ENCODE measurements around the gene CAB39L. TPM values are rescaled to one million over a fixed set of nuclear protein-coding genes. Genes with fewer than 3 reads are reported as not detected.

Gene CAB39L
- total and polyA plus RNA-seq, 9 of the 15 experiments (the other 6 are each of a cell fraction or from before 2014, with no cell fraction given), result 1.1 to 4.2 (median 2.6) TPM

GRCh38 chr13:49279112-49279511 is 164.8 kb downstream of the CAB39L start:
- H3K4me1 ChIP-seq (replicated peaks in 1 of 2; ENCODE audit: control insufficient read depth in 2 of 2, insufficient read depth in 2 of 2, low read length in 2 of 2), result no peaks in the 10 kb centered on the region
- no peak overlapping the region for H3K27ac ChIP-seq (ENCODE audit: extremely low read depth, low read depth, low read length)
- H2AFZ ChIP-seq (ENCODE audit: low read depth, low read length), result no peak overlapping the region
- H3K4me2 ChIP-seq (ENCODE audit: insufficient read depth, low read length), result no peak overlapping the region
- no peak overlapping the region for H3K4me3 ChIP-seq
- no peaks in the 10 kb centered on the region for H4K20me1 ChIP-seq (replicated peaks; ENCODE audit: control insufficient read depth, insufficient read depth, low read length)
- no peaks in the 10 kb centered on the region for H3K36me3 ChIP-seq (ENCODE audit: control insufficient read depth, insufficient read depth, low read length)
- CTCF ChIA-PET (ENCODE audit: low intra/inter-chr PET ratio), result interaction anchor here (0.6 kb wide), 1 partner anchor 882 kb away, joined by 4 read pairs; no protein-coding TSS in a partner anchor
- FAIRE-seq, result no peak
- 50% methylated on average over 5 of the region's 5 CpGs for WGBS (ENCODE audit: insufficient coverage, low coverage, missing lambda C conversion rate)
- no peaks in the 10 kb centered on the region for H3K9me3 ChIP-seq (replicated peaks; ENCODE audit: control insufficient read depth, insufficient read depth, low read depth, low read length)
- intact Hi-C loops (cut with micrococcal nuclease) (no loop called here), in situ Hi-C loops (cut with MboI) (no loop called here)
- no peaks in the 10 kb centered on the region for H3K27me3 ChIP-seq (ENCODE audit: control insufficient read depth in 2 of 2, insufficient read depth in 2 of 2, low read length in 2 of 2)
- no TSS peak for BruUV-seq (replicated peaks)
- DNase-seq (ENCODE audit: extremely low read depth in 1 of 4, low spot score in 3 of 4), result no peak
- H3K9me1 ChIP-seq (ENCODE audit: control insufficient read depth, insufficient read depth, low read length), result no peaks in the 10 kb centered on the region
- H3K79me2 ChIP-seq (ENCODE audit: control insufficient read depth, insufficient read depth, low read length), result no peaks in the 10 kb centered on the region
- POLR2A ChIA-PET, result interaction anchor here (0.6 kb wide), 1 partner anchor 206 kb away, joined by 4 read pairs; no protein-coding TSS in a partner anchor
- H3K9ac ChIP-seq (ENCODE audit: insufficient read depth in 1 of 2, low read depth in 2 of 2, low read length in 2 of 2), result no peak overlapping the region
- no peak for ATAC-seq
- TF ChIP-seq ZNF408 (CRISPR knock-in tag; IDR thresholded peaks at IDR 0.05; ENCODE audit: low read depth) (no peak), LCOR (CRISPR knock-in tag; IDR thresholded peaks at IDR 0.05) (no peak), NCOA2 (IDR thresholded peaks at IDR 0.05; ENCODE audit: partially characterized antibody in 2 of 2) (no peak), BHLHE40 (IDR thresholded peaks at IDR 0.05; ENCODE audit: low read length) (no peak), ZNF165 (CRISPR knock-in tag; IDR thresholded peaks at IDR 0.05; ENCODE audit: borderline replicate concordance) (no peak), ATF3 (IDR thresholded peaks at IDR 0.05) (no peak), ATF3 (CRISPR knock-in tag; conservative IDR thresholded peaks at IDR 0.05) (no peak), RBM34 (IDR thresholded peaks at IDR 0.05; ENCODE audit: borderline replicate concordance, insufficient read depth, low read length) (no peak), NFIX (CRISPR knock-in tag; IDR thresholded peaks at IDR 0.05; ENCODE audit: low read depth) (no peak), CGGBP1 (CRISPR knock-in tag; IDR thresholded peaks at IDR 0.05) (no peak), HOXB6 (CRISPR knock-in tag; IDR thresholded peaks at IDR 0.05; ENCODE audit: borderline replicate concordance) (no peak), ZBTB5 (IDR thresholded peaks at IDR 0.05) (no peak), CC2D1A (IDR thresholded peaks at IDR 0.05) (no peak), RFX7 (CRISPR knock-in tag; IDR thresholded peaks at IDR 0.05) (no peak)

Data from K562 (cell line).